Prostate gland (tissue), 2 donors: ENCODE measurements around the gene SYNGR1. TPM values are rescaled to one million over a fixed set of nuclear protein-coding genes. Genes with fewer than 3 reads are reported as not detected.

Experiments used
- DNase-seq: peaks from one replicate; pipeline ENCODE4 v3.0.0-alpha.2; 2019; ENCODE audit warnings: low spot score
- H3K27ac ChIP-seq, 2 donors: fragments of 200-600 bp; sonication (generic); 2 replicates each; pipeline ENCODE4 v1.5.1; 2017 to 2019
- H3K27me3 ChIP-seq: fragments of 200-600 bp; sonication (generic); replicated peaks from 2 replicates; pipeline ENCODE4 v1.5.1; 2019; ENCODE audit not compliant: insufficient read depth
- H3K36me3 ChIP-seq, 2 donors: fragments of 200-600 bp; sonication (generic); 1 replicate in 1 of 2; 2 replicates in 1 of 2; pipeline versions ENCODE4 v1.5.1 to v1.8.1; 2017 to 2019
- H3K4me1 ChIP-seq: fragments of 200-600 bp; sonication (generic); replicated peaks from 2 replicates; pipeline ENCODE4 v1.5.1; 2019
- H3K4me3 ChIP-seq, 2 donors: fragments of 200-600 bp; sonication (generic); 2 replicates each; pipeline ENCODE4 v1.5.1; 2017 to 2019
- H3K9me3 ChIP-seq: fragments of 200-600 bp; sonication (generic); 2 replicates; pipeline ENCODE4 v1.5.1; 2017
- CTCF ChIP-seq, 4 experiments: fragments of 200-600 bp in 2 of 4; fragments of 450-650 bp in 2 of 4; sonication (generic) in 2 of 4; IDR thresholded peaks; 1 replicate in 3 of 4; 2 replicates in 1 of 4; pipeline ENCODE4 v1.5.1; 2016 to 2019; ENCODE audit warnings: antibody characterized with exemption in 4 of 4, mild to moderate bottlenecking in 2 of 4, moderate library complexity in 2 of 4
- POLR2A ChIP-seq: fragments of 450-650 bp; IDR thresholded peaks from one replicate; pipeline ENCODE4 v1.6.1; 2016; ENCODE audit warnings: antibody characterized with exemption, mild to moderate bottlenecking
- POLR2AphosphoS5 ChIP-seq: sonication (generic); formaldehyde crosslinking; IDR thresholded peaks from one replicate; pipeline ENCODE4 v1.6.1; 2017; ENCODE audit warnings: antibody characterized with exemption
- WGBS: methylation state at CpG from one replicate; pipeline ENCODE4 v1.1.5; 2018; 5-methylcytosine and 5-hydroxymethylcytosine counted together
- intact Hi-C: fragments of 100-400 bp; cut with DNase I; formaldehyde crosslinking; loops from one replicate; pipeline ENCODE4 v1.14.2; 2022
- total RNA-seq, 2 donors: library from RNA; depleted of rRNA; stranded (reverse); fragments of >200 nt; gene quantifications; one replicate each; pipeline ENCODE4 v1.1.0, GENCODE V29; 2016

The SYNGR1 gene
- total RNA-seq, 2 donors from 2014 or later: 38.3 to 43.8 TPM

- no peak overlapping the region for H3K4me3 ChIP-seq
- no peak for TF ChIP-seq CTCF (IDR thresholded peaks at IDR 0.05)
- no peak for TF ChIP-seq POLR2AphosphoS5
- no peak for TF ChIP-seq POLR2A
- intact Hi-C loops: no loop called here
- H3K9me3 ChIP-seq: no peaks in the 10 kb centered on the region
- H3K27me3 ChIP-seq: no peaks in the 10 kb centered on the region
- WGBS: 94% methylated on average over 11 of the region's 11 CpGs
- H3K4me1 ChIP-seq: no peaks in the 10 kb centered on the region
- no peak for DNase-seq
- H3K27ac ChIP-seq: no peak overlapping the region
- H3K36me3 ChIP-seq: peaks cover 8 to 35% of the 10 kb centered on the region in 2 donors
These were observed 71.9 kb downstream of the SYNGR1 start for GRCh38 chr22:39421691-39422090.

GRCh38 chr22:39422101-39422500, 72.3 kb downstream of the SYNGR1 start:
- Histone ChIP-seq H3K36me3 (peaks cover 5 to 35% of the 10 kb centered on the region in 2 donors), H3K27ac (no peak overlapping the region), H3K4me1 (no peaks in the 10 kb centered on the region), H3K9me3 (no peaks in the 10 kb centered on the region), H3K27me3 (no peaks in the 10 kb centered on the region), H3K4me3 (no peak overlapping the region)
- no peak for DNase-seq
- intact Hi-C loops: no loop called here
- WGBS: 76% methylated on average over 7 of the region's 7 CpGs
- TF ChIP-seq POLR2A (no peak), POLR2AphosphoS5 (no peak), CTCF (IDR thresholded peaks at IDR 0.05) (no peak)

GRCh38 chr22:39422721-39423120, 72.9 kb downstream of the SYNGR1 start:
- DNase-seq: no peak
- no peak for TF ChIP-seq CTCF (IDR thresholded peaks at IDR 0.05)
- no peak for TF ChIP-seq POLR2A
- no peak overlapping the region for H3K27ac ChIP-seq
- no peaks in the 10 kb centered on the region for H3K4me1 ChIP-seq
- H3K4me3 ChIP-seq: no peak overlapping the region
- 91% methylated on average over 6 of the region's 6 CpGs for WGBS
- H3K27me3 ChIP-seq: no peaks in the 10 kb centered on the region
- no peaks in the 10 kb centered on the region for H3K9me3 ChIP-seq
- peaks cover 7 to 34% of the 10 kb centered on the region in 2 donors for H3K36me3 ChIP-seq
- intact Hi-C loops: no loop called here

DNA sequence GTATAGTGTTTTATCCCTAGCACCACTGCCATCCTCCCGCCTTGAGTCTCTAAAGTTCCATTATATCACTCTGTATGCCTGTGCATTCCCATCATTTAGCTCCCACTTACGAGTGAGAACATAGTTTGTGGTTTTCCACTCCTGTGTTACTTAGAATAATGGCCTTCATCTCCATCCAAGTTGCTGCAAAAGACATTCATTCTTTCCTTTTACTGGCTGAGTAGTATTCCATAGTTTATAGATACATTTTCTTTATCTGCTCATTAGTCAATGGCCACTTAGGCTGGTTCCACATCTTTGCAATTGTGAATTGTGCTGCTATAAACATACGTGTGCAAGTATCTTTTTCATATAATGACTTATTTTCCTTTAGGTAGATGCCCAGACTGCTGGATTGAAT, 74.2 kb downstream of the SYNGR1 start:
- DNase-seq: no peak
- no peaks in the 10 kb centered on the region for H3K27me3 ChIP-seq
- no peaks in the 10 kb centered on the region for H3K4me1 ChIP-seq
- peaks cover 8 to 33% of the 10 kb centered on the region in 2 donors for H3K36me3 ChIP-seq
- H3K4me3 ChIP-seq: no peak overlapping the region
- intact Hi-C loops: no loop called here
- H3K9me3 ChIP-seq: no peaks in the 10 kb centered on the region
- WGBS: 97% methylated on average over 3 of the region's 3 CpGs
- TF ChIP-seq POLR2AphosphoS5: no peak
- TF ChIP-seq POLR2A: no peak
- TF ChIP-seq CTCF (IDR thresholded peaks at IDR 0.05): no peak
- H3K27ac ChIP-seq: no peak overlapping the region

GRCh38 chr22:39426380-39427043, 76.7 kb downstream of the SYNGR1 start:
- no peak for TF ChIP-seq POLR2AphosphoS5
- TF ChIP-seq CTCF (IDR thresholded peaks at IDR 0.05): no peak
- TF ChIP-seq POLR2A: no peak
- Histone ChIP-seq H3K27me3 (no peaks in the 10 kb centered on the region), H3K27ac (no peak overlapping the region), H3K4me3 (no peak overlapping the region), H3K4me1 (no peaks in the 10 kb centered on the region), H3K9me3 (no peaks in the 10 kb centered on the region), H3K36me3 (peaks cover 14 to 18% of the 10 kb centered on the region in 2 donors)
- DNase-seq: no peak
- intact Hi-C loops: no loop called here
- 95% methylated on average over 12 of the region's 20 CpGs for WGBS
